Skin epidermis (tissue), 12 donors: ENCODE results near the gene CNKSR3.
"Not testable (repeated sequence)": the region's sequence is repeated elsewhere in the genome, so short reads cannot be mapped to it uniquely, and the experiment has no call there.

ENCODE experiments used
- H3K27ac ChIP-seq, 21 experiments: fragments of 200-600 bp; sonication (generic) in 11 of 21; one replicate each; pipeline ENCODE4 v1.5.0; 2020; ENCODE audit warnings: mild to moderate bottlenecking in 3 of 21, inconsistent platforms in 2 of 21, moderate library complexity in 2 of 21
- H3K4me3 ChIP-seq, 7 experiments: fragments of 200-600 bp; sonication (generic) in 2 of 7; one replicate each; pipeline ENCODE4 v1.5.0; 2020; ENCODE audit warnings: inconsistent platforms in 2 of 7, mild to moderate bottlenecking in 2 of 7, moderate library complexity in 1 of 7

Gene CNKSR3

DNA sequence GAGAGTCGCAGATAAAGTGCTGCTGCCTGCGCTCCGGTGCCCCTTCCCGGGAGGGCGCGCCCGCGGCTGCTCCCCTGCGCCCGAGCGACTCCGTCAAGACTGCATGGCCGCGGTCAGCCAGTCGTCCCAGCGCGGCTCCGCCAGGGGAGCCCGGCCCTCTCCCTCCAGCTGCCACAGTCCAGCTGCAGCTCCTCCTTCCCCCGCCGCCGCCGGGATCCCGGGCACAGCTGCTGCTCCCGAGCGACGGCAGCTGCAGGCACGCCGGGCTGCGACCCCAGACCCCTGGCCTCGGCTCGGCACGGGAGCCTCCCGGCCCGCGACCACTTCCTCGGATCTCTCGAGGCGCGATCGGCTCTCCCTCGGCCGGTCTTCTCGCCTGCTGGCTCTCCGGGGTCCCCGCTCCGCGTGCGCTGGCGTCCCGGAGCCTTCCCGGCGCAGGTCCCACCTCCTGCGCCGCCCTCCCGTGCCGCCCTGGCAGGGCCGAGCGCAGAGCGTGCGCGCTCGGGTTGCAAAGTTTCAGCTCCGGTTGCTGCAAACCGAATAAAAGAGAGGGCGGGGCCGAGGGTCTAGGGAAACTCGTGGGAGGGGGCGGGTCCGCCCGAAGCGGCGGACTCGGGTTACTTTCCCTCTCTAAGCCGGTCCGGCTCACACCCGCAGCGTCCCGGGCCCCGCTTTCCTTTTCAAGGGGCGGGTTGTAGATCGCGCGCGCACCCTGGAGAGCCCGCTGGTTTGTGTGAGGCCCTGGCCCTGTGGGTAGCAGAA, at the start of gene CNKSR3:
Gene CNKSR3, minus strand, starts transcription at position 542 of the 762 bp plus-strand sequence. CDS start 571 bp downstream, outside the sequence.
- peak within 1 kb of the TSS; percentile 42 to 93 (median 83) for H3K27ac ChIP-seq
- peak within 1 kb of the TSS; percentile 55 to 85 (median 72) for H3K4me3 ChIP-seq

DNA sequence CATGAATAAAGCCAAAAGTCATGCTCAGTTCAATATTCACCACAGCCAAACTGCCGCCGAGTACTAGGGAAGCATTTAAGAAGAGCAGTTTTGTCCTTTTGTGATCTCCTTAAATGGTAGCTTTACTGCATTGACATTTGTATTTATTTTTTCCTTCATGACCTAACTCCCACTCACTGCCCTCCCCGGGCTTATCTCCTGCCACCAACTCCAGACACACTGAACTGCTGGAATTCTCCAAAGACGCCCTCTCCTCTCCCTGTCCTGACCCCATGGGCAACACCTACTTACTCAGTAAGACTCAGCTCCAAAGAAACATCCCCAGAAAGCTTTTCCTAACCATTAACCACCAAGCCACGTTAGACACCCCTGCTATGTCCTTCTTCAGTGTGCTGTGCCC, 48.5 kb upstream of the CNKSR3 start:
- no peak overlapping the region for H3K4me3 ChIP-seq
- no peak overlapping the region for H3K27ac ChIP-seq

DNA sequence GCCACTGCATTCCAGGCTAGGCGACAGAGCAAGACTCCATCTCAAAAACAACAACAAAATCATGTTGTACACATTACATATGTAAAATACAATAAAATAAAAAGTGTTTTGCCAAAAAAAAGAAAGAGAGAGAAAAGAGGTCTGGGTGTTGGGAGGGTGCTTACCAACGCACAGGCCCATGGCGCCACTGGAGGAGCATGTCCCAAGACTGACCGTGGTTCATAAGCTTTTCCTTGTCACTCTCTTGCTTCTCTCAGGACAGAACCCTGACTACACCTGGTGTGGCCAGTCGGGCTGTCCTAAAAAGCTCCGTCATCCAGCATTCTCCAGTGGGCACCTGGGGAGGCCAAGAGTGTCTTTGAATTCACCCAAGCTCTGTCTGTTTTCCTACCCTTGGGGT, 48.0 kb upstream of the CNKSR3 start:
- no peak overlapping the region for H3K27ac ChIP-seq
- no peak overlapping the region for H3K4me3 ChIP-seq

DNA sequence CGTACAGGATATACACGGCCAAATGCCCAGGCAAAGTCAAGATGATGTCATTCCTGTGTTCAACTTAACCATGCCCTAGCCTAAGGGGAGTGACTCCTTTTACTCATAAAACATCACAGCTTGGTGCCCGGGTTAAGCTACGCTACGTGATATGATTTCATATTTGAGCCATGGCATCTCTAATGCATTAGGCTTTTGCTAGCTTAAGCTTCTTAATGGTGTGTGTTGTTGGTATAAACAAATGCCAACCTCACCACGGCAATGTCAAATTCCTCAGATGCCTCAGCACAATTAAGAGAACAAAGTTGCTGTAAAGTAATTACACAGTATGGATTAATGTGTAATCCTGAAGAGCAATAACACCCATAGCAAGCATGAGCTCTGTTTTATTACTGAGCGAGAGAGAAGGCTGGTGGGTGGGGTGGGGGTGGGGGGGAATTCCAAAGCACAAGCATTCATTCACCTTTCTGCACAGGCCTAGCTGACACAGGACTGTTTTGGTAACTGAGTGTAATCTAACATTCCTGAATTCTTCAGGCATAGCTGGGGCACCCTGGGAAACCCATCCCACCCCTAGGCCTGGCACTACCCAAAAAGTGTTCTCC, 44.7 kb upstream of the CNKSR3 start:
- no peak overlapping the region for H3K4me3 ChIP-seq
- H3K27ac ChIP-seq: no peak overlapping the region

DNA sequence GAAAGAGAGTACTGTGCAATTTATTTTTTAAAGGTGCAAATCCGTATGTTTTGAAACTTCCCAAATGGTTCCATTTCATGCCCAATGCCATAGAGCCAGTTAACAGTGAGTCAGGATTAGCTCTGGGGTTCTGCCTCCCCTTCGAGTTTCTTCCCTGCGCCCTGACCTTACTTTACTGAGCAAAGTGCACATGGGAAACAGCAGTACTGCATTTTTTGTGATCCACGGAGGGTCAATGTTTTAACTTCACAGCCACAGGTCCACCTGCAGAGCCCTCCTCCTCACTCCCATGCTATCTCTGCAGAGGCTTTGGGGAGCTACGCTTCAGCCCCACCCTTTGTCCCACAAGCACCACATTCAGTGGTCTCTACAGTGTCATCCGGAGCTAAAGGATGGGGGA, 44.0 kb upstream of the CNKSR3 start:
- no peak overlapping the region for H3K4me3 ChIP-seq
- H3K27ac ChIP-seq: peak overlapping the region in 1 of 21 experiments; percentile 56

DNA sequence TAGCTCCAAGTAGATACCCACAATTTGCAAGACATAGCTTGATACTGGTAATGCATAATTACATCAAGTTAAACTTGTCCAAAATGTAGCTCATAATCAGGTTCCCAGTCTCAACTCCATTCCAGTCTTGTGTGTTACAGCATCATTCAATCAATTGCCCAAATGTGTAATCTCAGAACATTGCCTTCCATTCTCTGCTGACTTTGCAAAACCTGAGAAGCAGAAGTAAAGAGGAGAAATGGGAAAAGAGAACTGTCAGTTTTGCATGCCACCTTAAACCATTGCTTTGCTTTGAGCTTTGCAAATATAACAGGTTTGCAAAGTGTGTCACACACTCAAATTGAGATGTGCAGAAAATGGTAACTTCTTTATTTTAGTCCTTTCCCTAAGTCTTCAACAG, 40.3 kb upstream of the CNKSR3 start:
- Histone ChIP-seq H3K4me3 (no peak overlapping the region), H3K27ac (no peak overlapping the region)

- no peak overlapping the region for H3K27ac ChIP-seq
- H3K4me3 ChIP-seq: no peak overlapping the region
These were observed 38.7 kb upstream of the CNKSR3 start for GRCh38 chr6:154549179-154549578.

DNA sequence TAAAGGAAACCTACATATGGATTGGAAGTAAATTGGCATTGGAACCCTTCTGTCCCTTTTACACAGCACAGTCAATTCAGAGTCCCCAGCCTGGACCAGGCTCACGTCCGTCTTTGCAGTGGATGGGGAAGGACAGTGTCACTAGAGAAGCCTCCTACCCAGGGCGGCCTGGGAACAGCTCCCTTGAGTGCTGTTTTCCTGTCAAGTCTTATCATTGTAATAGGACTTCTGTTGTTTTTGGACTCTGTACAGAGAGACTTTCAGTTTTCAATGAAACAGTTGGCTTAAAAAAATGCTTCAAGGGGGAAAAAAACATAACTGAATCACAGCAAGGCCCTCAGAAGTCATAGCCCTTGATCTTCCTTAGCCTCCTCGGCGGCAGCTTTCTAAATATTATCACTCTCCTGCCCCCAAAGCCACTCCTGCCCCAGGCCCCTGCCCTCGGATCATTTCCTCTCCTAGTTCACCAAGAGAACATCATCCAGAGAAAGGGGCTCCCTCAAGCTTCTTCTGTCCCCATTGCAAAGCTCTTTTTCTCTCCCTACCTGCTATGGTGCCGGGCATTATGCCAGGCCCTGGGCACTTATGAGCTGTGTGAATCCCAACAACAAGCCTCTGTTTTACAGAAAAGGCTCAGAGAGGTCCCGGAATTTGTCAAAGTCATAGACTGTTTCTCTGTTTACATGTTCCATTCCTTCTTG, 37.8 kb upstream of the CNKSR3 start:
- no peak overlapping the region for H3K4me3 ChIP-seq
- no peak overlapping the region for H3K27ac ChIP-seq

- H3K27ac ChIP-seq: no peak overlapping the region
- no peak overlapping the region for H3K4me3 ChIP-seq
These were observed 33.1 kb upstream of the CNKSR3 start for GRCh38 chr6:154543628-154544027.

- H3K27ac ChIP-seq: no peak overlapping the region
- no peak overlapping the region for H3K4me3 ChIP-seq
These were observed 32.3 kb upstream of the CNKSR3 start for GRCh38 chr6:154542747-154543146.

DNA sequence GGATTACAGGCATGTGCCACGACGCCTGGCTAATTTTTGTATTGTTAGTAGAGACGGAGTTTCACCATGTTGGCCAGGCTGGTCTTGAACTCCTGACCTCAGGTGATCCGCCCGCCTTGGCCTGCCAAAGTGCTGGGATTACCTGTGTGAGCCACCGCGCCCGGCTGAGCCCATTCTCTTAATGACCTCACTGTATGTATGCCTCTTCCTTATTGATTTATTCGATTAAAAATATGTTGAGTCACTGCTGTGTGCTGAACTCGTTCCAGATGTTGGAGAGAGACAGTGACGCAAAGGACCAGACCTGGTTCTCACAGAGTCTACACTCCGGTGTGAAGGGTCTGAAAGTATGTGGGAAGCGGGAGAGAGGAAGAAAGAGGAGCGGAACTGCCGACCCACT, 31.4 kb upstream of the CNKSR3 start:
- H3K4me3 ChIP-seq: not testable (repeated sequence)

DNA sequence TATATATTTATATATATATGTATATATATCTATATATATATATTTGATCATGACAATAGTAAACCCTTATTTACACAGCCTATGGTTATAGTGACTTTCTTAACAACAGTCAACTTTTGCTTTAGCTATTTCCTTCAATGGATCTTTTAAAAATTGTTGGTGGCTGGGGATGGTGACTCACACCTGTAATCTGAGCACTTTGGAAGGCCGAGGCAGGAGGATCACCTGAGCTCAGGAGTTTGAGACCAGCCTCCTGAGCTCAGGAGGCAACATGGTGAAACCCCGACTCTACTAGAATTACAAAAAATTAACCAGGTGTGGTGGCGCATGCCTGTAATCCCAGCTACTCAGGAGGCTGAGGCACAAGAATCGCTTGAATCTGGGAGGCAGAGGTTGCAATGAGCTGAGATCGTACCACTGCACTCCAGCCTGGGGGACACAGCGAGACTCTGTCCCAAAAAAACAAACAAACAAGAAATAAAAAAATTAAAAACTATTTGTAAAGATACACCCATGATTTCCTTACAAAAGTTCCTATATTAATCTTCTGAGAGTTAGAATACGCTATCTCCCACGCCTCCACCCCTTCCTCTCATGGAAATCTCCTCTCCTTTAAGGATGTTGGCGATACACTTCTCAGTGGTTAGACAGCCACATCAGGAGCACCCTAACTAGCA, 29.2 kb upstream of the CNKSR3 start:
- Histone ChIP-seq H3K27ac (no peak overlapping the region), H3K4me3 (no peak overlapping the region)

More for the DNA sequence above, 31.4 kb upstream of the CNKSR3 start:
- not testable (repeated sequence) for H3K27ac ChIP-seq

DNA sequence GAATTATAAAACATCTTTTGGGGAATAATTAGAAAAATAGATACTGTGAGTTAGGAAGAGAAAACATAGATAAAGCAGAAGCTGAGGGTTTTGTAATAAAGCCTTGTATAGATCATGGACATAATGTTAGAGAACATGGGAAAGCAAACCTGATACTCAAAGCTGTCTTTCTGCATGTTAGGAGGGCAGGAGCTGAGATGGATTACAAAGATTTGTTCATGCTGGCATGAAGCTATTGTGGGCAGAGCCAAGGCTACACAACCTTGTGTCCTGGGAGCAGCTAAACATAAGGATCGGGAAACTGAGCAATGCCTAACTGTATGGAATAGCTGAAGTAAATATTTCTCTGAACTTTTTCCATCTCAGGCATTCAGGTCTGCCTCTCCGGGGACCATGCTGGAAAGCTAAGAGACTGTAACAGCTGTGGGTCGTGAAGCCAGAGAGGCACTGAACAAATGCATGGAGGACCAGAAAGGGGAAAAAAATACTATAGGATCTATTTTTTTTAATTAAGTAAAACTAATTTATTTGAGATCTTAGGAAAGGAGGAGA, 28.2 kb upstream of the CNKSR3 start:
- no peak overlapping the region for H3K4me3 ChIP-seq
- no peak overlapping the region for H3K27ac ChIP-seq

GRCh38 chr6:154537511-154538325, 27.2 kb upstream of the CNKSR3 start:
- no peak overlapping the region for H3K4me3 ChIP-seq

DNA sequence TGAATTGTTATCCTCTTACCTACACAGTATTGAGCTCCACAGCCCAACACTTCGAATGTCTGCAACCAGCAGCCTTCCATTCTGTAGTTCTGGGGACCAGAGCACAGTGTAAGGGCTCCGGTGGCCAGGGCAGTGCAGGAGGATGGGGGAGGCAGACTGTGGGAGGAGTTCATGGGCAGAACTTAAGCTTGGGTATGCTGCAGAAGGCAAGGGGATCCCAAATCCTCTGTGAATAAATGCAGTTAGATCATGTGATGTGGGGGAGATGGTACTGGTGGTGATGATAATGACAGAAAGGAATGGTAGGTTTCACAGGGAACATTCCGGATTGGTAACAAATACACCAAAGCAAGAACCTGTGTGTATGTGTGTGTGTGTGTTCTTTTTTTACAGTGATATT, 26.5 kb upstream of the CNKSR3 start:
- H3K27ac ChIP-seq: no peak overlapping the region

More at GRCh38 chr6:154537511-154538325, 27.2 kb upstream of the CNKSR3 start:
- H3K27ac ChIP-seq: no peak overlapping the region

GRCh38 chr6:154536255-154536654, 25.8 kb upstream of the CNKSR3 start:
- H3K27ac ChIP-seq: no peak overlapping the region
- H3K4me3 ChIP-seq: no peak overlapping the region

More for the DNA sequence above, 26.5 kb upstream of the CNKSR3 start:
- H3K4me3 ChIP-seq: no peak overlapping the region

GRCh38 chr6:154535851-154536250, 25.4 kb upstream of the CNKSR3 start:
- no peak overlapping the region for H3K4me3 ChIP-seq
- H3K27ac ChIP-seq: no peak overlapping the region

DNA sequence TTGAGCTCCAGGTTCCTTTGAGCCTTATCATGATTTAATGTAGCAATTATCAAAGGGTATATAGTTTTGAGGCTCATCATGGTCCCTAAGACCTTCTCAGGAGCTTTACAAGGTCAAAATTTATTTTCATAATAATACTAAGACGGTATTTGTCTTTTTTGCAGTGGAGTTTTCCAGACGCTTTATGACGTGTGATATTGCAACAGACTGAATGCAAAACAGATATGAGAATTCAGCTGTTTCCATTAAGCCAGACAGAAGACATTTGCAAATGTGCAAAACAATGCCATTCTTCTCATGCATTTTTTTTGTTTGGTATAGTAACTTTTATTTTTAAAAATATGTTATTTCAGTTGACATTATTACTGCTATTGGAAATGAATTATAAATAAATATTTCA, 24.7 kb upstream of the CNKSR3 start:
- Histone ChIP-seq H3K4me3 (no peak overlapping the region), H3K27ac (no peak overlapping the region)

DNA sequence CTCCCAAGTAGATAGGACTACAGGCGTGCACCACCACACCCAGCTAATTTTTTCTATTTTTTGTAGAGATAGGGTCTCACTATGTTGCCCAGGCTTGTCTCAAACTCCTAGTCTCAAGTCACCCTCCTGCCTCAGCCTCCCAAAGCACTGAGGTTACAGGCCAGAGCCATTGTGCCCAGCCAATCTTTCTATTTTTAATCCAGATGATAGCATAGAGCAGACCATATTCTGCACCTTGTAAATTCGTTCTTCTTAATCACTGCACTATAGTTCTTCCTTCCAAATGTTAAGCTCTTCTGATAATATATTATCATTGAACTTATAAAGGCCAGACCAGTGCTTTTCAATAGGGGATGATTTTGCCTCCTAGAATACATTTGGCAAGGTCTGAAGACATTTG, 24.0 kb upstream of the CNKSR3 start:
- Histone ChIP-seq H3K4me3 (no peak overlapping the region), H3K27ac (no peak overlapping the region)
